GM18873 (cell line): ENCODE measurements around the gene DRG2.

ENCODE experiments used
- ATAC-seq: cut with Tn5 transposase; IDR thresholded peaks from one replicate; pipeline ENCODE4 v1.9.1; 2021; ENCODE audit warnings: mild to moderate bottlenecking, moderate library complexity, moderate number of reproducible peaks; ENCODE audit not compliant: unreplicated experiment, low FRiP score

DRG2 gene

DNA sequence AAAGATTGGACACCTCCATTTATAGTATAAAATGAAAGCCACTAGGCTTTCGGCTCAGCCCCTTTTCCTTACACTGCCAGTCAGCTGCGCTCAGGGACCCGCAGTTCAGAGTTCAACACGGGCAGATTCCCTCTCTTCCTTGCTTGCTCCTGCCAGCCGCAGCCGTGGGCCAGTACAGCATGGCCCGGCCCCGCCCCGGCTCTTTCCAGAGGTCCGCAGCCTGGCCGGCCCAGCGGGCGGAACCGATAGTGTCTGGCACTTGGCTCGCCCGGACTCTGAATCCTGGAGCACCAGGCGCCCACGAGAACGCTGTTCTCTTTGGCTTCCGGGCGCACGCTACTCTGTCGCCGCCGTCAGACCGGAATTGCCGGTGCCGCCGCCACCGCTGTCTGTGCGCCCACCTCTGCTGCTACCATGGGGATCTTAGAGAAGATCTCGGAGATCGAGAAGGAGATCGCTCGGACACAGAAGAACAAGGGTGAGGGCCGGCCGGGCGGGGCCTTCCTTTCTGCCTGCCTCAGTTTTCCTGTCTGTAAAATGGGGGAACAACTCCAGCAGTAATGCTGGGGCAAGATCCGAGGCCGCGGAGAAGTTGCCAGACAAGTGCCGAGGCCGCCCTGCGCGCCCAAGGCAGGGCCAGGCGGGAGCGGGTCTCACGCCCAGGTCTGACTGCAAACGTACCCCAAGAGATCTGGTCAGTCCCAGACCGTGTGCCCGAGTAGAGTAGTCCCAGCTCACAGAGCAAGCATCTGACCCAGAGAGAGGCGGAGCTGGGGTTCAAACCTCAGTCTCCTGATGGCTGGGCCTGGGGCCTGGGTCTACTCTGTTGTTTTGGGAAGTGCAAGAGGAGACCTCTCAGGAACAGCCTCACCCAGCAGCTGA, at the start of gene DRG2:
Gene DRG2, plus strand, starts transcription at position 339 of the 882 bp plus-strand sequence. Its CDS starts 76 bp downstream, at position 415.
- peak; percentile 69 for ATAC-seq

- ATAC-seq: no peak
Observed at GRCh38 chr17:18038149-18038850, 49.4 kb upstream of the DRG2 start.

DNA sequence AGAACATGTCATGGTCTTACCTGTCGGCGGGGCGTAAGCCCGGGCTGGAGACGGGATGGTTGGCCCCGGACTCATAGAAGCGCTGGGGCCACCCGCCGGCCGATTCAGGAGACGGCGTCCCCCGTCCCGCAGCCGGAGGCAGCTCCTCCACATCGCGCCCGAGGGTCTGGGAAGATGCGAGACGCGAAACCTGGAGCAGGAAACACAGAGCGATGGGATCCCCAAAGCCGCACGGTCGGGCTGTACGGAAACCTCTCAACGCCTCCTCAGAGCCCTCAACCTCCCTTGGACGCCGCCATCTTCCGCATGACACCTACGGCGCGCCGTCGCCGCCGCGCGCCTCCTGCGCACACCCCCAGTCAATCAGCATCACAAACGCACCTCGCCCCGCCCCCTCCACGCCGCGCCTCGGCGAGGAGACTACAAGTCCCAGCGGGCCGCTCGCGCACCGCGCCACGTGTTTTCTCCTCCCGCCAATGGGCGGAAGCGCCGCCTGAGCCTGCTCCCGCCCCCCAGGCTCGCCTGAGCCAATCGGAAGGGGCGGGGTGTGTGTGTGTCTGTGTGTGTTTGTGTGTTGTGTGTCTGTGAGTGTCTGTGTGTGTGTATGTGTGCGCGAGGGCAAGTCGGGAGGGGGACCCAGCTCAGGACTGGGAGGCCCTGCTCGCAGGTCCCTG, 48.8 kb upstream of the DRG2 start, which contains the start of the genes ATPAF2 and GID4:
Gene ATPAF2, minus strand, starts transcription at position 308 of the 674 bp plus-strand sequence. Its CDS starts 155 bp downstream, at position 153.
Gene GID4, plus strand, starts transcription at position 548 of the 674 bp plus-strand sequence. Its CDS starts 57 bp downstream, at position 605.
- ATAC-seq: peak; percentile 87

- peak; percentile 7 for ATAC-seq
Observed at GRCh38 chr17:18039535-18040260, 48.0 kb upstream of the DRG2 start.

DNA sequence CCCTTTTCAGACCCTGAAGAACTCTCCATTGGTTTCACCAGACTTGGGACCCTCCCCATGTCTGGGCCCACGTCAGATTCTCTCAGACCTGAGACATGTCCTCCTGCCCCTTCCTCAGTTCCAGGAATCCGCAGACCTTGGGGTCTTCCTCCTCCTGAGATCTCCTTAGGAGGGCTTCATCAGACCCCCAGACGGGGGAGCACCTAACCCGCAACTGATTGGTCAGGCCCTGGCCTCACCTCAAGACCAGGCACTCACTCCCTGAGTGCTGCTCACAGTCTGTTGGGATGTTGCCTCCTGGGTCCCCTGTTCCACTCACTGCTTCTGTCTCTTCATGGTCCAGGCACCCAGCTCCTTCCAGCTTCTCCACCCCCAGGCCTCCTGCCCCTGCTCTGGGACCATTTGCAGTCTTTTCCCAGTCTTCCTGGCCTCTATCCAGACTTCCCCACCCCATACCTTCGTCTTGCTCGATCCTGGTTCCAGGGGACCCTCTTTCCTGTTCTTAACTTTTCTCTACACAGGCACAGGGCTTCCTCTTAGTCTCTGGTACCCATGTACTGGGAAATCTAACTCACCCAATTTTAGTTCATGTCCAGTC, 47.4 kb upstream of the DRG2 start:
- no peak for ATAC-seq

DNA sequence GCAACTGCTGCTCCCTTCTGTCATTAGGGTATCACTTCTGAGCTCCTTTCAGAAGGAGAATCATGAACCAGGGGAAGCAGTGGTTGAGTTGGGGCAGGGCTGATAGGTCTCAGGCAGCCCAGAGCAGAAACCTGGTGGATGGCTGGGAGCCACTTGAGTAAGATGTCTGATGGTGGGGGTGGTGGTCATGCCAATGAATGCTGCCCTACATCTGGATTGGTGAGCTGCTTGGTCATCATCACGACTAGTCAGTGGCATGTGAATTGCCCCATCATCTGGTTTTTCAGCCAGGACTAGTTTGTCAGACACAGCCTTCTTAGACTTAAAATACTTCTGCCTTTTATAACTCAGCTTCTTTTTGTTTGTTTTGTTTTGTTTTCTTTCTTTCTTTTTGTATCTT, 46.0 kb upstream of the DRG2 start:
- no peak for ATAC-seq

- no peak for ATAC-seq
Observed at GRCh38 chr17:18042983-18043382, 44.8 kb upstream of the DRG2 start.

GRCh38 chr17:18043491-18043890, 44.3 kb upstream of the DRG2 start:
- ATAC-seq: no peak

GRCh38 chr17:18044609-18045008, 43.1 kb upstream of the DRG2 start:
- no peak for ATAC-seq

- no peak for ATAC-seq
Observed at GRCh38 chr17:18045691-18046350, 41.9 kb upstream of the DRG2 start.

DNA sequence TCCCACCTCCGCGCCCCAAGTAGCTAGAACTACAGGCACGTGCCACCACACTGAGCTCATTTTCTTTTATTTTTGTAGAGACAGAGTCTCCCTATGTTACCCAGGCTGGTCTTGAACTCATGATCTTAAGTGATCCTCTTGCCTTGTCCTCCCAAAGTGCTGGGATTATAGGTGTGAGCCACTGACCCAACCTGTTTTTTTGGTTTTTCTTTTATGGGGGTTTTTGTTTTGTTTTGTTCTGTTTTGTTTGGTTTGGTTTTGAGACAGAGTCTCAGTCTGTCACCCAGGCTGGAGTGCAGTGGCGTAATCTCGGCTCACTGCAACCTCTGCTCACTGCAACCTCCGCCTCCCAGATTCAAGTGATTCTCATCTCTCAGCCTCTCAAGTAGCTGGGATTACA, 32.2 kb upstream of the DRG2 start:
- no peak for ATAC-seq

DNA sequence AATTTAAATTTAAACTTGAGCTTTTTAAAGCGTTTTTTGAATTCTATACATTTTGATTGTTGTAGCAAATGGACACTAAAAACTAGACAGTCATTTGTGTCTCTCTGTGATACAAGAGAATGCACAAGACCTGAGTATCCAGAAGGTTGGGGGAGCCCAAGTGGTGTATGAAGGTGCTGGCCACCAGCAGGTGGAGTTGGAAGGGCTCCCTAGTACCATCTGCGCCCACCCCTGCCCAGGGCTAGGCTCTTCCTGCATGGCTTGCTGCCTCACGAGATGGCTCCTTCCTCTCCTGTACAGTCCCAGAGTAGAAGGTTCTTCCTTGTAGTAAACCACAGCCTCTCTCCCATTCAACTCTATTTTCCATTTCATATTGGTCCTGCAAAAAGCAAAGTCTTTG, 31.5 kb upstream of the DRG2 start:
- ATAC-seq: no peak

DNA sequence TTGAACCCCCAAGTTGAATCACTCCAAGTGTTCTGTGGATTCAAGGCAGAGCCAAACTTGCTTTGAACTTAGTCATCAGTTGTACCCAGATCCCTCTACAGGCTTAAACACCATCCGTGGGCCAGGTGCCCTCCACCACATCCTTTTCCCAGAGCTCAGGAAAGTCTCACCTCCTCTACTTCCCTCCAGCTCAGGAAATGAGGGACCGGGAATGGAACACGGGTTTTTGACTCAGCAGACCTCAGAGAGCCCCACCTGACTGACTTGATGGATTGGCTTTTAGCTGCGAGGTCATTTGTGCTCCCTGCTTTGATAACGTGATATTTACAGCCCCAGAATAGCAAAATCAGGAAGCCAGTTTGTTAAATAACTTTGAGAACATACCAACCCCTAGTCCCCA, 28.5 kb upstream of the DRG2 start:
- ATAC-seq: no peak

DNA sequence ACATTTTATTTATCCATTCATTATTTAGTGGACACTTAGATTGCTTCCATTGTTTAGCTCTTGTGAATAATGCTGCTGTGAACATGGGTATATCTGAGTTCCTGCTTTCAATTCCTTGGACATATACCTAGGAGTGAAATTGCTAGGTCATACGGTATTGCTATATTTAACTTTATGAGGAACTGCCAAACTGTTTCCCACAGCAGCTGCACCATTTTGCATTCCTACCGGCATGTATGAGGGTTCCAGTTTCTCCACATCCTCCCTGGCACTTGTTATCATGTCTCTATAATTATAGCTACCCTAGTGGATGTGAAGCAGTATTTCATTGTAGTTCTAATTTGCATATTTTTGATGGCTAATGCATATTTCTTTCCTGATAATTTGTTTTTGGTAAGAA, 23.7 kb upstream of the DRG2 start:
- no peak for ATAC-seq

DNA sequence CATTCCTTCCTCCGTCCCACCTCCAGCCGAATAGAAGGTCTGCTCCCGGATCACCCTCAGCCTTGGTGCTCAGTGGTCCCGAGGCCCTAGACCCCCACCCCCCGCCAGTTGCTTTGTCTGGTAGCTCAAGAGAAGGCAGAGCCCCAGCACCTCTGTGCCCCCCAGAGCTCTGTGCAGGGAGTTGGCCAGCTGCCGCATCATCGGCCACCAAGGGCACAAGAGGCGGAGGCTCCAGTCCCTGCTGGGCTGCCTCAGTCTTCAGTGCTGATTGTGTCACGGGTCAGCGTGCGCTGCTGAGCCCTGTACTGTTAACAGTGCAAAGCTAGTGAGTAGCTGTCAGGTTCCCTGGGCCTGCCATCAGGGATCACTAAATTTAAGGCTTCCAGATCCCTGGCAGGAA, 22.2 kb upstream of the DRG2 start:
- ATAC-seq: no peak

DNA sequence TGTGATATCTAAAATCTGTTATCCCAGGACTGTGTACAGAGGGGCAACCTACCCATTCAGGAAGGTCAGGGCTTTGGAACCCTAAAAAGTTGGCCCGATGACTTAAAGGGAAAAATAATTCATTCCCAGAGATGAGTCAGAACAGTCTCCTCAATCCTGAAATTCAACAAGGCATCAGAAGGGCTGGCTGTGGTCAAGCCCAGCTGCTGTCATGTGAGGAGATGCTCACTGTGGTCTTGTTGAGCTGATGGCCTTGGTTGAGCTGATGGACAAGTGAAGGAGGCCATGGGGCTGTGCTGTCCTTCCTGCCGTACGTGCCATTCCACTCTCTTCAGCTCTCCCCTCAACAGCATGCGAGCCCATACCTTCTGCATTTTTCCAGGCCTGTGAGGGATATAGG, 20.9 kb upstream of the DRG2 start:
- ATAC-seq: no peak

DNA sequence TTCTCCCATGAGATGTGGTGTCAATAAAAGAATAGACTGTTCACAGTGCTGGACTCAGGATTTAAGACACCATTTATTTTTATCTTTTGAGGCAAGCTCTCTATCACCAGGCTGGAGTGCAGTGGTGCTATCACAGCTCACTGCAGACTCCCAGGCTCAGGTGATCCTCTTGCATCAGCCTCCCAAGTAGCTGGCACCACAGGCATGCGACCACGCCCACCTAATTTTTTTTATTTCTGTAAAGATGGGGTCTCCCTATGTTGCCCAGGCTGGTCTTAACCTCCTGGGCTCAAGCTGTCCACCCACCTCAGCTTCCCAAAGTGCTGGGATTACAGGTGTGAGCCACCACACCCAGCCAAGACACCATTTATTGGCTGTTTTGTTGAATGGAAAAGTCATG, 18.6 kb upstream of the DRG2 start:
- no peak for ATAC-seq

GRCh38 chr17:18070861-18071340, 16.8 kb upstream of the DRG2 start:
- no peak for ATAC-seq

- no peak for ATAC-seq
Observed at GRCh38 chr17:18071751-18072150, 16.0 kb upstream of the DRG2 start.
